Measurements from ENCODE around the gene ZCCHC3.
"Not testable (repeated sequence)": the region's sequence is repeated elsewhere in the genome, so short reads cannot be mapped to it uniquely, and the experiment has no call there.

Gene ZCCHC3

GRCh38 chr20:316316-317068 lies 19.1 kb downstream of the ZCCHC3 start:
- DNase-seq, result no peak

GRCh38 chr20:324177-325044 lies 27.0 kb downstream of the ZCCHC3 start:
- peak; percentile 71 for DNase-seq

- DNase-seq, result peak; percentile 87
Observed at GRCh38 chr20:325045-325888, 27.9 kb downstream of the ZCCHC3 start, which contains the start of gene SOX12. Gene SOX12, plus strand, starts transcription at chr20:325552. Its CDS starts 373 bp downstream, at chr20:325925.

GRCh38 chr20:325889-326644 lies 28.7 kb downstream of the ZCCHC3 start:
- peak; percentile 34 for DNase-seq

GRCh38 chr20:326645-327185 lies 29.3 kb downstream of the ZCCHC3 start:
- DNase-seq, result no peak

GRCh38 chr20:327186-328026 lies 30.0 kb downstream of the ZCCHC3 start:
- DNase-seq, result peak; percentile 82

- no peak for DNase-seq
Observed at GRCh38 chr20:328027-328974, 30.9 kb downstream of the ZCCHC3 start.

- DNase-seq, result no peak
Observed at GRCh38 chr20:328975-329695, 31.8 kb downstream of the ZCCHC3 start.

GRCh38 chr20:329851-330232 lies 32.5 kb downstream of the ZCCHC3 start:
- no peak for DNase-seq

GRCh38 chr20:330233-331149 lies 33.1 kb downstream of the ZCCHC3 start:
- DNase-seq, result peak; percentile 24

GRCh38 chr20:334578-334977 lies 37.2 kb downstream of the ZCCHC3 start:
- DNase-seq, result no peak

- DNase-seq, result not testable (repeated sequence)
Observed at GRCh38 chr20:336040-336439, 38.7 kb downstream of the ZCCHC3 start.

- DNase-seq, result no peak
Observed at GRCh38 chr20:341682-342081, 44.3 kb downstream of the ZCCHC3 start.

GRCh38 chr20:343107-343506 lies 45.7 kb downstream of the ZCCHC3 start:
- DNase-seq, result no peak

- DNase-seq, result no peak
Observed at GRCh38 chr20:346033-346639, 48.8 kb downstream of the ZCCHC3 start.

GRCh38 chr20:346640-347316 lies 49.4 kb downstream of the ZCCHC3 start, which contains the start of gene NRSN2:
Gene NRSN2, plus strand, starts transcription at chr20:347111. Its CDS starts 2,533 bp downstream, at chr20:349644.
- peak; percentile 27 for DNase-seq

- no peak for DNase-seq
Observed at GRCh38 chr20:347317-347639, 49.9 kb downstream of the ZCCHC3 start.

Data from NCI-H1092 (cell line).